Fibroblast of lung (primary cell): ENCODE results near the gene SPPL3. TPM values are rescaled to one million over a fixed set of nuclear protein-coding genes. Genes with fewer than 3 reads are reported as not detected.

Experiments
- DNase-seq, 2 donors: peaks; one replicate each; pipeline versions ENCODE4 v3.0.0 to v3.0.0-alpha.2; 2010; ENCODE audit warnings: low read depth in 2 of 2
- H2AFZ ChIP-seq: 2 replicates; pipeline ENCODE4 v1.5.1; 2012; ENCODE audit warnings: low read length, control low read depth, inconsistent platforms
- H3K27ac ChIP-seq: 2 replicates; pipeline ENCODE4 v1.5.1; 2011; ENCODE audit warnings: low read length, control low read depth; ENCODE audit not compliant: insufficient read depth
- H3K27me3 ChIP-seq: 2 replicates; pipeline ENCODE4 v1.5.1; 2011; ENCODE audit warnings: mild to moderate bottlenecking, low read length; ENCODE audit not compliant: control insufficient read depth, insufficient read depth
- H3K36me3 ChIP-seq: 2 replicates; pipeline ENCODE4 v1.5.1; 2011; ENCODE audit warnings: low read length; ENCODE audit not compliant: control insufficient read depth, insufficient read depth
- H3K4me1 ChIP-seq: 2 replicates; pipeline ENCODE4 v1.5.1; 2011; ENCODE audit warnings: low read length; ENCODE audit not compliant: control insufficient read depth, insufficient read depth; ENCODE audit errors: extremely low read depth
- H3K4me2 ChIP-seq: 2 replicates; pipeline ENCODE4 v1.5.1; 2011; ENCODE audit warnings: low read length, control low read depth; ENCODE audit not compliant: insufficient read depth; ENCODE audit errors: extremely low read depth
- H3K4me3 ChIP-seq, 4 experiments: fragments of 200-600 bp in 1 of 4; sonication (generic) in 1 of 4; replicated peaks in 1 of 4; 2 replicates each; pipeline ENCODE4 v1.5.1; 2011 to 2016; ENCODE audit warnings: low read length in 4 of 4, low read depth in 3 of 4, mild to moderate bottlenecking in 3 of 4, control low read depth in 2 of 4, inconsistent platforms in 1 of 4, mixed read lengths in 1 of 4; ENCODE audit not compliant: insufficient read depth in 1 of 4; ENCODE audit errors: control extremely low read depth in 1 of 4
- H3K79me2 ChIP-seq: 2 replicates; pipeline ENCODE4 v1.5.1; 2012; ENCODE audit warnings: mild to moderate bottlenecking, low read length, inconsistent platforms; ENCODE audit not compliant: control insufficient read depth, insufficient read depth
- H3K9ac ChIP-seq: 2 replicates; pipeline ENCODE4 v1.5.1; 2011; ENCODE audit warnings: mild to moderate bottlenecking, low read length, control low read depth; ENCODE audit not compliant: insufficient read depth
- H3K9me3 ChIP-seq: 2 replicates; pipeline ENCODE4 v1.5.1; 2012; ENCODE audit warnings: low read depth, low read length; ENCODE audit not compliant: control insufficient read depth, insufficient read depth
- H4K20me1 ChIP-seq: 2 replicates; pipeline ENCODE4 v1.5.1; 2011; ENCODE audit warnings: low read length; ENCODE audit not compliant: control insufficient read depth, insufficient read depth; ENCODE audit errors: extremely low read depth
- CTCF ChIP-seq, 2 donors: IDR thresholded peaks in 1 of 2; conservative IDR thresholded peaks in 1 of 2; 1 replicate in 1 of 2; 2 replicates in 1 of 2; pipeline ENCODE4 v1.5.1; 2011 to 2012; ENCODE audit warnings: low read length in 2 of 2, control low read depth in 1 of 2, inconsistent platforms in 1 of 2, low read depth in 1 of 2, mild to moderate bottlenecking in 1 of 2
- EZH2 ChIP-seq: IDR thresholded peaks from 2 replicates; pipeline ENCODE4 v1.5.1; 2012; ENCODE audit warnings: low read length, control low read depth, mild to moderate bottlenecking; ENCODE audit errors: missing control alignments
- polyA plus RNA-seq, 2 donors: library from polyadenylated mRNA; depleted of rRNA in 1 of 2; stranded (reverse) in 1 of 2; unstranded in 1 of 2; fragments of >200 nt; gene quantifications; 2 replicates each; pipeline ENCODE4 v1.2.1, GENCODE V29; 2011 to 2012; ENCODE audit warnings: missing spikeins in 1 of 2
- total RNA-seq: library from RNA; depleted of rRNA; stranded (reverse); fragments of >200 nt; gene quantifications from 2 replicates; pipeline ENCODE4 v1.2.1, GENCODE V29; 2014

The SPPL3 gene
- total and polyA plus RNA-seq, 2 donors (not counting 1 experiment from before 2014, with no cell fraction given), result 7.1 to 41.4 TPM

- peaks cover 2% of the 10 kb centered on the region for H3K4me1 ChIP-seq
- H3K9me3 ChIP-seq, result no peaks in the 10 kb centered on the region
- H3K4me2 ChIP-seq, result peak overlapping the region; percentile 42
- peaks cover 2% of the 10 kb centered on the region for H4K20me1 ChIP-seq
- TF ChIP-seq CTCF (conservative IDR thresholded peaks at IDR 0.05 in 1 of 2, IDR thresholded peaks at IDR 0.05 in 1 of 2; ENCODE audit: low read depth in 1 of 2, low read length in 2 of 2) (no peak), EZH2 (no peak)
- no peaks in the 10 kb centered on the region for H3K27me3 ChIP-seq
- H3K4me3 ChIP-seq, result no peak overlapping the region
- DNase-seq, result peak in 1 of 2 donors; percentile 56
- H3K36me3 ChIP-seq, result no peaks in the 10 kb centered on the region
- no peak overlapping the region for H2AFZ ChIP-seq
- H3K27ac ChIP-seq, result no peak overlapping the region
- H3K9ac ChIP-seq, result no peak overlapping the region
- H3K79me2 ChIP-seq, result no peaks in the 10 kb centered on the region
Measured at GRCh38 chr12:120835657-120836056, 68.5 kb downstream of the SPPL3 start.

GRCh38 chr12:120835304-120835612 is 68.9 kb downstream of the SPPL3 start:
- Histone ChIP-seq H3K9ac (no peak overlapping the region), H4K20me1 (peaks cover 2% of the 10 kb centered on the region), H3K4me1 (peaks cover 2% of the 10 kb centered on the region), H3K4me2 (peak overlapping the region; percentile 42), H3K79me2 (no peaks in the 10 kb centered on the region), H3K36me3 (no peaks in the 10 kb centered on the region), H3K27ac (no peak overlapping the region), H3K4me3 (no peak overlapping the region), H3K27me3 (no peaks in the 10 kb centered on the region), H3K9me3 (no peaks in the 10 kb centered on the region), H2AFZ (no peak overlapping the region)
- TF ChIP-seq CTCF (conservative IDR thresholded peaks at IDR 0.05 in 1 of 2, IDR thresholded peaks at IDR 0.05 in 1 of 2; ENCODE audit: low read depth in 1 of 2, low read length in 2 of 2), result no peak
- peak in 1 of 2 donors; percentile 16 for DNase-seq

- TF ChIP-seq CTCF (conservative IDR thresholded peaks at IDR 0.05 in 1 of 2, IDR thresholded peaks at IDR 0.05 in 1 of 2; ENCODE audit: low read depth in 1 of 2, low read length in 2 of 2) (no peak), EZH2 (no peak)
- Histone ChIP-seq H3K27ac (no peak overlapping the region), H3K9me3 (no peaks in the 10 kb centered on the region), H3K79me2 (no peaks in the 10 kb centered on the region), H2AFZ (no peak overlapping the region), H3K9ac (no peak overlapping the region), H3K36me3 (no peaks in the 10 kb centered on the region), H3K4me3 (no peak overlapping the region), H3K27me3 (no peaks in the 10 kb centered on the region), H3K4me2 (no peak overlapping the region), H3K4me1 (peaks cover 2% of the 10 kb centered on the region), H4K20me1 (peaks cover 2% of the 10 kb centered on the region)
- no peak for DNase-seq
Measured at GRCh38 chr12:120834489-120835303, 69.5 kb downstream of the SPPL3 start.
